ENCODE results near the gene KPNB1.
"Not testable (repeated sequence)": the region's sequence is repeated elsewhere in the genome, so short reads cannot be mapped to it uniquely, and the experiment has no call there.

The KPNB1 gene

DNA sequence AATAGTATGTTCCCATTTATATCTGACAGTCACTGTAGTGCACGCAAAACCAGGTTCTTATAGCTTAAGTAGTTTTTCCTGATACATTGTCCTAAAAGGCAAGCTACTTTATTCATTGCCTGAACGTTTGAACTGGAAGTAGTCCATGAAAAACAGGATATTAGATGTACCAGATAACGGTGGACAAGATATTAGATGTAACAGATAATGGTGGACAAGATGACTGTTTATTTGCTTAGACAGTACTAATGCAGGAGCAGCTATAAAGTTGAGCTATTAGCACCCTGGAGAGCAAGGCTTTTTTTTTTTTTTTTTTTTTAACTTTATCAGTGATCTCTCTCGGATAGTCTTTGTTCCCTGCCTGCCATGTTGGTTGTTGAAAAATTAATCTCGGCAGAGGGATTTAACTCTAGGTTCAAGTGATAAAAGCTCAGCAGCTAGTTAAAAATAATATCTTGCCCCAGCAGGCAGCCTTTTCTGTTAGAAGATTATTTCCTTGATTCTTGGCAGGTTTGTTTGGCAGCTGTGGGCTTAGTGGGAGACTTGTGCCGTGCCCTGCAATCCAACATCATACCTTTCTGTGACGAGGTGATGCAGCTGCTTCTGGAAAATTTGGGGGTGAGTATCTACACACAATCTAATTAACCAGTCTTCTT lies 26.9 kb downstream of the KPNB1 start:
- H3K4me3 ChIP-seq (ENCODE audit: low read depth, low read length), result no peak overlapping the region

GRCh38 chr17:47678196-47678595 lies 28.5 kb downstream of the KPNB1 start:
- no peak overlapping the region for H3K4me3 ChIP-seq (ENCODE audit: low read depth, low read length)

GRCh38 chr17:47682138-47682537 lies 32.4 kb downstream of the KPNB1 start:
- no peak overlapping the region for H3K4me3 ChIP-seq (ENCODE audit: low read depth, low read length)

- H3K4me3 ChIP-seq (ENCODE audit: low read depth, low read length), result not testable (repeated sequence)
These were observed 33.0 kb downstream of the KPNB1 start for GRCh38 chr17:47682727-47683126.

DNA sequence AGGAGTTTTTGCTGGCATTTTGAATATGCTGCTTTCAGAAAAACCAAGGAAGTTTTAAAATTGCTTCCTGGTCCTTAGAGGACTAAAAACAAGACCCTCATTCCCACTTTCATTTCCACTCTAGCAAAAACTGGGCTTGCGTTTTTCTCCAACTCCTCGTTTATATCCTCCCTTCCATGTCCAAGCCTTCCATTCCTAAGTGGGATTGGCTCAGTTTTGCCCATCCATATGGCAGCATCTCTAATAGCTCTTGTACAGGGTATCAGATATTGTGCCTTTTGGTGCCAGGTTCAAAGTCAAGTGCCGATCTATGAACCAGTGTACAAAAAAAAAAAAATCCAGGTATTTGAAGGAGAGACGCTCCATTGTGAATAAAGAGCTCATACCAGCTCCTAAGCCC lies 34.3 kb downstream of the KPNB1 start:
- no peak overlapping the region for H3K4me3 ChIP-seq (ENCODE audit: low read depth, low read length)

DNA sequence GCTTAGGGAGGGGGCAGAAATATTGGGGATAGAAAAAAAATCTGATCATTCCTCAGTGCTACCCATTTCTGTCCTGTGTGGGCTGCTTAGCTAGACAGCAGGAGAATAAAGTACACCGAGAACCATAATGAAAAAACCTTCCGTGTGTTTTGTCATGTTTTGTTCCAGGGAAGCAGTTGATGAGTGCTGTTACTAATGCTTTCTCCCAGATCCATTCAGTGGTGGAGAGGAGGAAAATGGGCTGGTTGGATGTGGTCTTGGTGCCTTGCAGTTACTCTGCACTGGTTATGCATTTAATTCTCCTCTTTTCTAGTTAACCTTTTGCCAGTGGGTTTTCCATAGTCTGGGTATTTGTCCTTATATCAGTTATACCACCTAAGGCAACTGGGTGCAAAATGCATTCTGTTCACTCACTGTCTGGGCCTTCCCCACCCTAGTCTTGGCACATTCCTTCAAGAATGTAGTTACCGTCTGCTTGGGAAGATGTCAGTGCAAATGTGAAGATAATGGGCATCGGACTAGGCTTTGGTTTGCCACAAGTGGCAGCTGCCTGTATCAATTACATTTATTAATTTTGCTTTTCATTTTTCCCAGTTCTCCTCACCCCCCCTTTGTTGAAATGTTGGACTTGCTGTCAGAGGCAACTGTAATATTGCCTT lies 34.9 kb downstream of the KPNB1 start:
- H3K4me3 ChIP-seq (ENCODE audit: low read depth, low read length), result no peak overlapping the region

DNA sequence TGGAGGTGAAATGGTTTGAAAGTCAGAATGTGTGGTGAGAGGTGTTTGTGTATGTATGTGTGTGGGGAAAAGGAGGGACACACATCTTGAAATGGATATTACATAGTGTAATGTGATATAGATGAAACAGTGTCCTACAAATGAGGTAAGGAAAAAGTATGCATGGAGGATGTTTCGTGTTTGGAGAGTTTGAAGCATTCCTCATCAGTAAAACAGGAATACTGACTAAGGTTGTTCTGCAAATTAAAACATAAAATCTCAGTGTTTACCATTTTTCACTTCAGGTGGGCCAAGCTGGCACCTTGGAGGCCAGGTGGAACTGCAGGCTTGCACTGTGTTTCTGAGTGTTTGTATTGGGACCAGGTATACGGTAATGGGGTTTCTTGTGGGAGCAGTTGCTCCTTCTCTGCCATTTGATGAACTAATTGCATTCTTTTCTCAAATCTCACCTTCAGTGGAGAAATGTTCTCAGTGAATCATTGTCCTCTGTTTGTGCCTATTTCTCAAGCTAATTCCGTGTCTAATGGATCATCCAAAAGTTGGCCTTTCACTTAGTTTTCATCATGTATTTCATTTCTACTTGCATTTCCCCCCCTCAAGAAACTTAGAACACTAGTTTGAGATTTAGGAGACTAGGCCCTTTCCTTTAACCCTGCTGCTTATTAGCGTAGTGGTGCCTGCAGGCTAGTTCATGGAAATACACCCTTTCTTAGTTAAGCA lies 36.0 kb downstream of the KPNB1 start:
- H3K4me3 ChIP-seq (ENCODE audit: low read depth, low read length), result no peak overlapping the region

- no peak overlapping the region for H3K4me3 ChIP-seq (ENCODE audit: low read depth, low read length)
These were observed 36.5 kb downstream of the KPNB1 start for GRCh38 chr17:47686276-47686635.

GRCh38 chr17:47686664-47687327 lies 37.1 kb downstream of the KPNB1 start:
- no peak overlapping the region for H3K4me3 ChIP-seq (ENCODE audit: low read depth, low read length)

DNA sequence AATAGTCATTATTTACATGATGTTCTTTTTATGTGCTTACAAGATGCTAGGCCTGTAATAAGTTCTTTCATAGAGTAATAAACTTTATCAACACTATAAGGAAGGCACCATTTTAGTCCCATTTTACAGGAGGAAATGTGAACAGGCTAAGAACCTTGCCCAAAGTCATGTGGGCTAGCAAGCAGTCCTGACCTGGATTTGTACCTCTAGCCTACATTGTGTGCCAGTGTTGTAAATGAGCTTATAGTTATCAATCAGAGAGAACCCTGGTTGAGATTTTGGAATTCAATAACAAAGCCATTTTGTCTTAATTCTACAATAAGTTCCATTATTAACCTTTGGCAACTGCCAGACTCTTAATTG lies 37.6 kb downstream of the KPNB1 start:
- H3K4me3 ChIP-seq (ENCODE audit: low read depth, low read length), result no peak overlapping the region

DNA sequence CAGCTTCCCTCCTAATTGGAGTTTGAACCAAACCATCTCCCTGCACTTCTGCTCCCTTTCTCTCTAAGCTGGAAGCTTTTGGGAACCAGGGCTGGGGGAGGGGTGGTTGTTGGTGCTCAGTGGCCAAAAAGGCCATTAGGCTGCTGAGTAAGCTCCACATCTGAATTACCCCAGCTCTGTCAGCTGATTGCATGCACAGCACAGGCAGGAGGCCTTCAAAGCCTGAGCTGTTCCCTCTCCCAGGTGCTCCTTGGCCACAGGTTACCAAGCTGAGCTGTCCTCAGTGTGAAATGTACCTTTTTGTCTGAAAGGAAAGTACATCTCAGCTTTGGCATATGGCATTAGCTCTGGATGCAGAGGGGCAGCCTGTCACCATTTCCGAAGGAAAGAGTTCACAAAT lies 38.0 kb downstream of the KPNB1 start:
- H3K4me3 ChIP-seq (ENCODE audit: low read depth, low read length), result no peak overlapping the region

DNA sequence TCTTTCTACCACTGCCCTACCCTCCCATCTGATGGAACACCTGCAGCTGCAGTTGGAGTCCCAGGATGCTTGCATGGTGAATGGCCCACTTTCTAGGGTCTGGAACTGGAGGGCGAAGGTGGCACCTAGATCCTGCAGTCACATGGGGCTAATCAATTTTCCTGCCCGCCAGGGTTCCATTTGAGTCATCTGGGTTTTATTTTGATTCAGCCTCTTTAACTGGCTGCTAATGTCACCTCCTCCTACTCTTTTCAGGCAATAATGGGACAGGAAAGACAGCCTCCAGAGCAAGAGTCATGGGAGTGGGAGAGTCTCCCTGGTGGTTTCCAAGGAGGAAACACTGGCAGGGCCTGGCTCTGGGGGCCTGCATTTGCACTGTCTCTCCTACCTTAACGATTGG lies 40.4 kb downstream of the KPNB1 start:
- no peak overlapping the region for H3K4me3 ChIP-seq (ENCODE audit: low read depth, low read length)

- H3K4me3 ChIP-seq (ENCODE audit: low read depth, low read length), result no peak overlapping the region
These were observed 42.6 kb downstream of the KPNB1 start for GRCh38 chr17:47692137-47692894.

DNA sequence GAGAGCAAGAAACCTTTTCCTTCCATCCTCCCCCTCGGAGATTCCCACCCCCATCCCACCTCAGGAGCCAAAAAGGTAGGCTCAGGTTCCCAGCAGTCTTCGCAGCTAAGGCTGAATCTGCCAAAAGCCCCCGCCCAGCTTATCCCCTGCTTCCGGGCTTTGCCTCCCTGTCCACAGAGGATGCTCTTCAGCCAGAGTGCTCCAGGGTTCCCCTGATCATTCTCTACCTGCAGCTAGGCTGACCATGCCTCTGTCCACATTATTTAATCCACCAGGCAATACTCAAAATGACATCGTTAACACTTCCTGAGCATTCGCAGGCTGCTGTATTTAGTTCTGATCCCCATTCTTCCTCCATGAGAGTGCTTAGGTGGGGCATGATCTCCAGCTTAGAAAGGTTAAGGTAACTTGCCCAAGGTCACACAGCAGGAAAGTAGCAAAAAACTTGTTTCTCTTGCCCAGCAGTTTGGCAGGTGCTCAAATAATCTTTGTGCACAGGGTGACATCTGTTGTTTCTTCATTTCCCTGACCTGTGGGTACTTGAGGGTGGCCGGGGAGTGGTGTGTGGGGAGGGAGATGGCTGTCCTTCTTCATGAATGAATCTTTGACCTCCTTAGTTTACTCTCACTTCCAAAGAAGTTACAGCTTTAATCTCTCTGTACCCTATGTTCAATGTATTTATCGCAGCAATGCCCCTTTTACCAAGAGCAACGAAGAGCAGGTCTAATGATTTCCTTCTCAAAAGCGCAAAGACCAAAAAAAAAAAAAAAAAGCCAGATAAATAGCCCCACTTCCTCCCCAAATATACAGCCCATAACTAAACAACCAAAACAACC lies 43.4 kb downstream of the KPNB1 start:
- peak overlapping the region; percentile 47 for H3K4me3 ChIP-seq (ENCODE audit: low read depth, low read length)

DNA sequence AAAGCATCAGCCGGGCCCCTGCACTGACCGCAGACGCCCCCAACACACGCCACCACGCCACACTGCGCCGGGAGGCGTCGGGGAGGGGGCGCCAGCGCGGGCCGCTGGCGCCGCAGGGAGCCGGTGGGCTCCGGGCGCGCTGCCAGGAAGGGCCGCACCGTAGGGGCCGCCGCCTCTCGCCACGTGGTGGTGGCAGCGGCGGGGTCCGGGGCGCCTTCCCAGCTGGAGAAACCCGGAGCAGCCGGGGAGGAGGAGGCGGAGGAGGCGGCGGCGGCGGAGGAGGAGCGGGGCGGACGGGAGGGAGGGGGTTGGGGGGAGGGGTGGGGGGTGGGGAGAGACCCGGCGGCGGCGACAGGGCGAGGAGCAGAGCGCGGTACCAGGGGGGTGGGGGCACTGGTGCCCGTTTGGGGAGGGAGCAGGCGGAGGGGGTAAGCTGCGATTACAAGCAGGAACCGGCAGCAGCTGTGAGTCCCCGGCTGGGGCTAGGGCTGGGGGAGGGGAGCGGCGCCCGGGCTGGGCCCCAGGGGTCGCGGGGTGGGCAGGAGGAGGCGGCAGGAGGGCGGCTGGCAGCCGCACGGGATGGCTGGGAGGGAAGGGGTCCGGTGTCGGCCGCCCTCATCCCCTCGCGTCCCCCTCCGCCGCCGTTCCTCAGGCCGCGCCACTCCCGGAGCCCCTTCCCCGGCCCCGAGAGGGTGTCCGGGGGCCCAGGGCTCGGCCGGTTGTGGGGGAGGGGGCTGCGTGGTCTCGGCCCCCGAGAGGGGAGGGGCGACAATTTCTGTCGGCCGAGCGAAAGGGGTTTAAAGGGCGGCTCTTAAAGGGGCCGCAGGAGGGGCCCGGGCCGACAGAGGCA lies 44.2 kb downstream of the KPNB1 start, which contains the start of gene TBKBP1:
TSS of gene TBKBP1 (plus strand) at position 431 of the 850 bp plus-strand sequence. CDS start 1,952 bp downstream, outside the sequence.
- H3K4me3 ChIP-seq (ENCODE audit: low read depth, low read length), result peak within 1 kb of the TSS; percentile 79

DNA sequence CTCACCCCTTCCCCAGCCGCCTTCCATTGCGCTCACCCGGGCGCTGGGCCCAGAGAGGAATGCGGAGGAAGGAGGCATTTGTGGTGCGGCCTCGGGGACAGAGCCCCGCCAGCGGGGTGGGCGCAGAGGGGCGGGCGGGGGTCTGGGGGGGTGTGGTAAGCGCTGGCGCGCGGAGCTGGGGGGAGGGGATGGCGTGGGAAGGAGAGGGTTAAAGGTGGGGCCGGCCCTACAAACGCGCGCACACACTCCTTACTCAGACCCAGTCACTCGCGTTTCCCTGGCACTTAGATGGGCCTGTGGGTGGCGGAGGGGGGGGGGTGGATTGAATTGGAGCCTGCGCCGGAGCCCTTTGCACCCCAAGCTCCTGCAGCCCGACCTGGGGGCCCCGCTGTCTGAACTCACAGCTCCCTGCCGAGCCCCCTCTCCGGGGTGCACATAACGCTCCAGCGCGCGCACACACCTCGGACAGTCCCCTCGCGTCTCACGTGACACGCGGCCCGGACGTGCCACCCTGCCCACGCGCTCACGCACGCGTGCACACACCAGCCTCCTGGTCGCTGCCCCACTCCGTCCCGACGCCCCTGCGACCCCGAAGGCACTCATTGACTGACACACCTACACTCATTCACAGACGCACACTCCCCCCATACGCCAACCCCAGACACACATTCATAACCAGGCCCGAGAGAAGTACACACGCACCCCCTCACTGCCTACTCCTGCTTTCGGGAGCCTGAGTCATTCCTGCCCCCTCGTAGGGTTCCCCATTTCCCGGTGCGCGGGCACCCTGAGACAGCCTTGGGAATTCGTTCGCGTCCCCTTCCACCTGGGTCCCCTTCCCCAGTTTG lies 45.1 kb downstream of the KPNB1 start:
- H3K4me3 ChIP-seq (ENCODE audit: low read depth, low read length), result peak overlapping the region; percentile 79

DNA sequence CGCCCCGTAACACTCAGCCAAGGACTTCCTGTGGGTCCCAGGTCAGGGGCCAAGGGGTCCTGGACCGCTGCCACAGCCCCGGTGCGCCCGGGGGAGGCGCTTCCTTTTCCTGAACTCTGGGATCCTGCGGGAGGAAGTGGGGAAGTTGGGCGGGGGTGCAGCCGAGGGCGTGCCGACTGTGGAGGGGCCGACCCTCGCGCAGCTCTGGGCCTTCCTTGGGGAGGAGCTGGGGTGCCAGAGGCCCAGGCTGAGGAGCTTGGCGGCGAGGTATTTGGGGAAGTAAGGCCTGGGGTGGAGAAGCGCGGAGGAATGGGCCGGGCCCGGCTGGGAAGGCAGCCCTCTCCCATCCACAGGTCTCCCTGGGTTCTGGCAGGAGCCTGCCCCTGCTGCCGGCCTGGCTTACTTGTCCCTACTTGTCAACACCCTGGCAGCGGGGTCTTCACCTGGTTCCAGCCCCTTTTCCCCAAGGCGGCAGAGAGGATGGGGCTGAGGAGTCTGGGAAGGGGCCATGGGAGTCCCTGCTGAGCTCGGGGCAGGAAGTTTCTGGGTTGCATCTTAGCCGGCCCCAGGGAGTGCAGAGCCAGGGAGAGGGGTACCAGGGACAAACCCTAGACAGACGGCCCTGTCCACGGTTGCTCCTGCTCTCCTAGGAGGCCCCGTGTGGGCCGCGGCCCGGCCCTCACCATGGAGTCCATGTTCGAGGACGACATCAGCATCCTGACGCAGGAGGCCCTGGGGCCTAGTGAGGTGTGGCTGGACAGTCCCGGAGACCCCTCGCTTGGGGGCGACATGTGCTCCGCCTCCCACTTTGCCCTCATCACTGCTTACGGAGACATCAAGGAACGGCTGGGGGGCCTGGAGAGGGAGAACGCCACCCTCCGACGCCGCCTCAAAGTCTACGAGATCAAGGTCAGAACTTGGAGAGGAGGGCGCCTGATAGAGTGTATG lies 46.0 kb downstream of the KPNB1 start:
- peak overlapping the region; percentile 79 for H3K4me3 ChIP-seq (ENCODE audit: low read depth, low read length)

All from iPS-11a (cell line).